DMS 273 treated with DMSO at 0.1 percent for 48 hours (cell line): ENCODE measurements around the gene GMPPA.

Experiments
- DNase-seq: peaks from one replicate; lab custom pipeline; 2025; lab: John Stamatoyannopoulos, UW

Gene GMPPA

DNA sequence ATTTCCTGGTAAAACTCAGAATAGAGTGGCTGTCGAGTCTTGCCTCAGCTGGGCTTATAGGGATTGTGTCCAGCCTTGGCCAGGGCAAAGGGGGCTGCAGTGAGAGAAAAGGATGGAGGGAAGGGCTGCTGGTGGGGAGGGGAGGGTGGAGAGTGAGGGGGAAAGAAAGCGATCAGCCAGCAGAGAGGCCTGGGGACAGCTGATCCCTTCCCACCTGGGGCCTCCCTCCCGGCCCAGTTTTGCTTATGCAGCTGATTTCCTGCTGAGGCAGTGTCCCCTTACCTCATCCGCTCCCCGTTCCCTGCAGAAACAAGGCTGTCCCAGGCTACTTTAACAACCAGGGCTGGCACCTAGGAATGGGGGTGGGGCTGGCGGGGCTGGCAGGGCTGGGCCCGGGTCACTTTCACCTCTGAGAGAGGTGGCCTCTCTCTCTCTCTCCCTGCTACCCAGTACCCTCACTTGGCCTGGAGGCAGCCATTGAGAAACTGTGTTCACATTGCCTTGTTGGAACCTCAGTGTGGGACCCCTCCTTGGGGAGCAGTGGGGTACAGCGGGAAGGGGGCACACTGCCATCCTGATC, 12.2 kb upstream of the GMPPA start:
- no peak for DNase-seq

DNA sequence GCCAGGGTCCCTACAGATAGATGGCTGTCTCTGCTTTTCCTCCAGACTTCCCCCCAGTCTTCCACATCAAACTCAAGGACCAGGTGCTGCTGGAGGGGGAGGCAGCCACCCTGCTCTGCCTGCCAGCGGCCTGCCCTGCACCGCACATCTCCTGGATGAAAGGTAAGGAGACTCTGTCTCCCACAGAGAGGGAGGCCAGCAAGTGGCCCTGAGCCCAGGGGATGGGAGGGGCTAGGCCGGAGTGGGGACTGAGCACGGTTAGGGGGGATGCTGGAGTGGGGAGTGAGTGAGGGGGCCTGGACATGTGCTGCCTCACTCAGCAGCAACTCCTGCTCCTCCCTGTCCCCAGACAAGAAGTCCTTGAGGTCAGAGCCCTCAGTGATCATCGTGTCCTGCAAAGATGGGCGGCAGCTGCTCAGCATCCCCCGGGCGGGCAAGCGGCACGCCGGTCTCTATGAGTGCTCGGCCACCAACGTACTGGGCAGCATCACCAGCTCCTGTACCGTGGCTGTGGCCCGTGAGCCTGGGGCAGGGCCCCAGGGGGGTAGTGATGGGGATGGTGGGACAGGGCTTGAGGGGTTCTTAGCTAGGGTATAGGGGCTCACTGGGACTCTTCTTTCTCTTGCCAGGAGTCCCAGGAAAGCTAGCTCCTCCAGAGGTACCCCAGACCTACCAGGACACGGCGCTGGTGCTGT, 10.4 kb upstream of the GMPPA start:
- DNase-seq = no peak

DNA sequence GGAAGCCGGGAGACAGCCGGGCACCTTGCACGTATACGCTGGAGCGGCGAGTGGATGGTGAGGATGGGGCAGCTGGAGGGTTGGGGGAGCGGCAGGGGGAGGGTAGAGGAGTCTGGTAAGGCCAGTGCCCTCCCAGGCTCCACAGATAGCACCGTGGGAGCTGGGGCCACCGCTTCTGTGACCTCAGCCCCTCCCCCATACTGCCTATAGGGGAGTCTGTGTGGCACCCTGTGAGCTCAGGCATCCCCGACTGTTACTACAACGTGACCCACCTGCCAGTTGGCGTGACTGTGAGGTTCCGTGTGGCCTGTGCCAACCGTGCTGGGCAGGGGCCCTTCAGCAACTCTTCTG, 9.9 kb upstream of the GMPPA start:
- DNase-seq = no peak

DNA sequence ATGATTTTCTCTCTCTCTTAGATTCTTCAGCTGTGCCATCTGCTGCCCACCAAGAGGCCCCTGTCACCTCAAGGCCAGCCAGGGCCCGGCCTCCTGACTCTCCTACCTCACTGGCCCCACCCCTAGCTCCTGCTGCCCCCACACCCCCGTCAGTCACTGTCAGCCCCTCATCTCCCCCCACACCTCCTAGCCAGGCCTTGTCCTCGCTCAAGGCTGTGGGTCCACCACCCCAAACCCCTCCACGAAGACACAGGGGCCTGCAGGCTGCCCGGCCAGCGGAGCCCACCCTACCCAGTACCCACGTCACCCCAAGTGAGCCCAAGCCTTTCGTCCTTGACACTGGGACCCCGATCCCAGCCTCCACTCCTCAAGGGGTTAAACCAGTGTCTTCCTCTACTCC, 9.4 kb upstream of the GMPPA start:
- no peak for DNase-seq

DNA sequence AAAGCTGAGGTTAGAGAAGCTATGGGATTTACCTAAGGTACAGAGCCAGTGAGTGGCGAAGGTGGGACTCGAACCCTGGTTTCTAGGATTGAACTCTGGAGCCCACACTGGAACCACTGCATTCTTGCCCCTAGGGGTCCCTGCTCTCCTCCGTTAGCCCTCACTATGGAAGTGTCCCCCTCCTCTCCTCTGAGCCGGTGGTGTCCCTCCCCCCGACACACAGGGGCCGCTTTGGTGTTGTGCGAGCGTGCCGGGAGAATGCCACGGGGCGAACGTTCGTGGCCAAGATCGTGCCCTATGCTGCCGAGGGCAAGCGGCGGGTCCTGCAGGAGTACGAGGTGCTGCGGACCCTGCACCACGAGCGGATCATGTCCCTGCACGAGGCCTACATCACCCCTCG, 8.5 kb upstream of the GMPPA start:
- no peak for DNase-seq

DNA sequence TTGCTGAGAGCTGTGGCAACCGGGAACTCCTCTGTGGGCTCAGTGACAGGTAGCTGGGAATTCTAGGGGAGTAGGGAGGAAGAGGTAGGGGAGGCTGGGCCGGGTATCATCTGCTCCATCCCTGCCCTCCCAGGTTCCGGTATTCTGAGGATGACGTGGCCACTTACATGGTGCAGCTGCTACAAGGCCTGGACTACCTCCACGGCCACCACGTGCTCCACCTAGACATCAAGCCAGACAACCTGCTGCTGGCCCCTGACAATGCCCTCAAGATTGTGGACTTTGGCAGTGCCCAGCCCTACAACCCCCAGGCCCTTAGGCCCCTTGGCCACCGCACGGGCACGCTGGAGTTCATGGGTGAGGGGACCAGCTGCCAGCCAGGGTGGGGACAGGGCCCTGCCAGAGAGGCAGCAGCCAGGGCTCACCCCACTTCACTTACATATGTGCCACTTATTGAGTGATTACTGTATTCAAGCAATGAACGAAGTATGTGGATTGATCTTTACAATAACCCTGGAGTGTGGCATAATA, 8.0 kb upstream of the GMPPA start:
- DNase-seq = no peak

DNA sequence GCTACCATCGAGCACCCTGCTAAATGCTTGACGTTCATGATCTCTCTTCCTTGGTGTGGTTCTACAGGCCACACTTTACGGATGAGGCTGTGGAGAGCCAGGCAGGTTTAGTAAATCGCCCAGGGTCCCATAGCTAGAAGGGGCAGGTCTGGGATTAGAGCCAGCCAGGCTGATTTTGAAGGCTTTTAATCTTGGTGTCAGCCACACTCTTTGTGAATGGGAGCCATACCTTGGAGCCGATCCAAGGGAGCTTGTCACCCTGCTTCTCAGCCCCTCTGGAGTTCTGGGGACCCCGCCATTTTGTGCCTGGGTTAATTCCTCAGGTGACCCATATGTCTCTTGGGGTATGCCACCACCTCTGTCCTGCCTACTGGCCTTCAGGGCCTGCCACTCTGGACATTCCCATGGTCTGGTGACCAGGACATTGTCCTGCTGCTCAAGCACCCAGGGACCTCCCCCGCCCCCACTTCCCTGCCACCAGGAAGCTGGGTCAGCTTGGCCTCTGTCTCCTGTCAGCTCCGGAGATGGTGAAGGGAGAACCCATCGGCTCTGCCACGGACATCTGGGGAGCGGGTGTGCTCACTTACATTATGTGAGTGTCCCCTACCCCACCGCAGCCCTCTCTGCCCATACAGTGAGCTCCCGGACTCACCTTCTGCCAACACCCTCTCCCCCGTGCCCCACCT, 7.3 kb upstream of the GMPPA start:
- no peak for DNase-seq

DNA sequence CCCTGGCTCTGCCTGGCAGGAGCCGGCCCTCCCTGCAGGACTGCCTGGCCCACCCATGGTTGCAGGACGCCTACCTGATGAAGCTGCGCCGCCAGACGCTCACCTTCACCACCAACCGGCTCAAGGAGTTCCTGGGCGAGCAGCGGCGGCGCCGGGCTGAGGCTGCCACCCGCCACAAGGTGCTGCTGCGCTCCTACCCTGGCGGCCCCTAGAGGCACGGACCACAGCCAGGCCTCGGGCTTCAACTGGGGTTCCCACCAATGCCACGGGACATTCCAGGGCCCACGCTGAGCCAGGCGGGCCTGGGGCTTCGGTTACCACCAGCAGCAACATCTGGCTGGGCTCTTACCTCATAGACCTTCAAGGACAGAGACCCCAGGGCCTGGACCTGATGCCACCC, 6.1 kb upstream of the GMPPA start:
- DNase-seq = no peak

DNA sequence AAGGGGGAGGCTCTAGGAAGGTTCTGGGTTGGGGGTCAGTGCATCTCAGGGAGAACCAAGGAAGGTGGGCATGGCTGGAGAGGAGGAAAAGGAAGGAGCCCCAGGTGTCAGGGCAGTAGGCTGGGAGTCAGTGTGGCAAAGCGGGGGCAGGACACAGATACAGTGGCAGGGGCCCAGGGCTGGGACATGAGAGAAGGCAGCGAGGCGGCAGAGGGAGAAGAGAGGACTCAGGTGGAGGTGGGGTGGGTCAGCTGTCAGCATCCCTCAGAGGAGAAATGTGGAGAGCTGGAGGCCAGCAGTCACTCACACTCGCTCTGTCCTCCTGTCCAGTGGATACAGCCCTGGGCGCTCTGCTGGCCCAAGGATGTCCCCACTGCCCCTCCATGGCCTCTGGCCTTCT, 5.6 kb upstream of the GMPPA start:
- no peak for DNase-seq

DNA sequence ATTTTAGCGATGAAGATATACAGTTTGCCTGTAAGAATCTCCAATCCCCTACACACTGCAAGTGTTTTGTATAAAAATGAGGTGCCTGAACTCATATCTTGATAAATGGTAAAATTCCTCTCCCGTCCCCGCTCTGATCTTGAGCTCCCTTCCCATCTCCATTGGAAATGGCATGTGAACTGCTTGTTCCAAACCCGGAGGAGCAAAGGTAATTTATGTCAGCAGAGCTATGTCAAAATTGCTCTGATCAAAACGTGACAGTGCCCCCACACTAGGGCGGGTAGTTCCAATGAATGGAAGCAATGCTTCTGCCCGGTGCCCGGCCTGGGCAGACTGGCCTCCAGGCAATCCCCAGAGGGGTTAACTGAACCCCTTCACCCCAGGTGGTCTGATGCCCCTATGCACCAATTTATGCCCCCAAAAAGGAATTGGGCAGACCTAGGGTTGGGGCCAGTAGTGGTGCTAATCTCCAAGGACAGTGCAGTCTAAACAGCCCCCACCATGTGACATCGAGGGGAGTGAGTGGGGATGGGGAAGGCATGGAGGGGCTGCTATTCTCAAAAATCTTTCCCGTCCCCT, 3.6 kb upstream of the GMPPA start:
- DNase-seq = no peak

DNA sequence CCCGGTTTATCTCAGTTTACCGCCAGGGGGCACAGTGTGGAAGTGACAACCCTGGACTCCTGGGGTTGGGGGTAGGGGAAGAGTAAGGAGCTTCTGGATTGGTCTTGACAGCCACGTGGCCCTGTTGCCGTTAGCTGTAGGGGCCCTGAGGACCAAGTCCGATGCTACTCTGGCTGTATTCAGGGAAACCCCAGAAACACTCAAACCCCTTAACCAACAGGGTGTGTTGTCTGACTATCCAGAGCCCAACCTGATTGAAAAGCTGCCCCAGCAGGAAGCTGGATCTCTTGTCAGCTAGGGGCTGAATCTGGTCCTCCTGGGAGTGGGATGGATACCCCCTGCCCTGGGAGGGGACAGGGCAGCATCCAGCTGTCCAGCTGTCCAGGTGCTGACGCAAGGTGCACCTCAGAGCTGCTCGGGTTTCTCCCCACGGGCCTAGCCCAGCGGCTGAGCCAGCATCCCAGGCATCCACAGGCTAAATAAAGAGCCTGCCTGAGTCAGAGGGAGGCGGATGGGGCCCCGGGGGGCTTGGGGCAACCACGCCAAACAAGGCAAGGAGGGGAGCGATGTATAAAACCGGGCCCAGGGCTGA, 3.1 kb upstream of the GMPPA start:
- DNase-seq = peak; percentile 69

DNA sequence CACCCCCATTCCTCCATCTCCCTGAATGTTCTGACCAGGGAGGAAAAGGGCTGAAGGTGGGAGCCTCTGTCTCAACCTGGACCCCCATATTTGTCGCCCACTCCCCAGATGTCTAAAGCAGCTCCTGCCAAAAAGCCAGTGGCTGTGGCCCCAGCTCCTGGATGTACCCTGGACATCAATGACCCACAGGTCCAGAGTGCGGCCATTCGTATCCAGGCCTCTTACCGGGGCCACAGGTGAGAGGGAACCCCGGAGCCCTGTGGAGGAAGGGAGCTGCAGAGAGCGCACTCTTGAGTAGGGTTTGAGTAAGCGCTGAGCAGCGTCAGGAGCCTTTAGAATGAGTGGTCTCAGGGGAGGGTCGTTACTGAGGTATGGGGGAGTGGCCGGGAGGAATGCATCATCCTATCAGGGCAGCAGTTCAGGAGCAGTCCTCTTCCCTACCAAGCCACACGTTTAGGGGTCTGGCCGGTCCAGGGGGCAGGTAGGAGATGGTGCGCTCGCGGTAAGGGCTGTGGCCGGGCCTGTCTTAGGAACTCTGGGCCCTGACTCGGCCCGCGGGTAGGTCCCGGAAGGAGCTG, 2.4 kb upstream of the GMPPA start:
- no peak for DNase-seq

DNA sequence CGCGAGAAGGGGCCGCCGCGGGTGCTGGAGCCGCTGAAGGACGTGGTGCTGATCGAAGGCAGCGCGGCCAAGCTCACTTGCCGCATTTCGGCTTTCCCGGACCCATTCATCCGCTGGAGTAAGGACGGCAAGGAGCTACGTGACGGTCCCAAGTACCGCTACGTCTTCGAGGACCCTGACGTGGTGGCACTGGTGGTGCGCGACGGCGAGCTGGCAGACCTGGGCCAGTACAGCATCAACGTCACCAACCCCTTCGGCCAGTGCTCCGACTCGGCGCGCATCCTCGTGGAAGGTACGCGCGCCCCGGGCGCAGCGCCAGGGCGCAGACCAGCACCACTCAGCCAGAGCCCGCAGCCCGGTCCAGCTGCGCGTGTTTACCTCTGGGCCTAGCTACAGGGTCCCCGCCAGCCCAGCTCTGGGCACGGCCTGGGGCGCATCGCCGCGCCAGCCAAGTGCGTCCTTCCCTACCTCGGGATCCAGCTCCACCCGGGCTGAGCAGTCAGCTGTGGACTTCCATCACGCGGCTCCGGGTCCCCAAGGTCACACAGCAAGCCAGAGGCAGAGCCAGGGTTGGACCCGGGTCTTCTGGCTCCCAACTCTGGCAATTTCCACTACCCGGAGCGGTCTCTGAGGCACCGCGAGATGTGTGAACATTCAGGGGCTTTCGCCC, 1.7 kb upstream of the GMPPA start:
- DNase-seq = no peak

DNA sequence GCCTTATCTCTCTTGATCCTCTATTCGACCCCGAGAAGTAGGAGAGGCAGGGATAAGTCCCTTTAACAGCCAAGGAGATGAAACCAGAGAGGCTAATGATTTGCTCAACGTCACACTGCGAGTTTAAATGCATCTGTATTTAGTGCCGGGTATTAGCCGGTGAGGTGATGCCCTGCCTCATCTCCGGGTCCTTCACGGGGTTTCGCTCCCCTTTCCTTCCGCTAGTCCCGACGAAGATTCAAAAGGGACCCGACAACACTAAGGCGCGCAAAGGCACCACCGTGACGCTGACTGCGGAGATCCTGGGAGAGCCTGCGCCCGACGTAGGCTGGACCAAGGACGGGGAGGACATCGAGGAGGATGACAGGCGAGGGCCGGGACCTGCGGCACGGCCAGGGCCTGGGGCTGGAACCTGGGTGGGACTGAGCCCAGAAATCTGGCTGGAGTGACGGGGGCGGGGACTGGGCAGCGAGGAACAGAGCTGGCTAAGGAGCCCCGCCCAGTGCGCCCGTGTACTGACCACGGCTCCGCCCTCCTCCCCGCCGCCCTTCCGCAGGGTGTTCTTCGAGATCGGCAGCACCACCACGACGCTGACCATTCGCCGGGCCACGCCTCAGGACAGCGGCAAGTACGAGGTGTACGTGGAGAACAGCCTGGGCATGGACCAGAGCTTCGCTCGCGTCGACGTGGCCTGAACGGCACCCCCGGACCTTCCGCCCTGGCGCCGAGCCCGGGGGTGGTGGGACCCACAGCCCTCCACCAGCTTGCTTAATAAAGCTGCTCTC, 1.0 kb upstream of the GMPPA start:
- DNase-seq = no peak

DNA sequence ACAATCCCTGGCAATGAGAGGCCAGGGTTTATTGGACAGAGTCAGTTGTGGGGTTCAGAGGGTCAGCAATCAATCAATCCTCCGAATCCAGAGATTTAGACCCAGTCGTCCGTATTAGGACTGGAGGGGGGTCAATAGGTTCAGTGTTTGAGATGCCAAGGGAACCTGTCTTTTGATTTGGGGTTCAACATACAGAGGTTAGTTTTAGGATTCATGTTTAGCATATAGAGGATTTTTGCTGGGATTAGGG, 292 bp downstream of the GMPPA start:
- DNase-seq = no peak

DNA sequence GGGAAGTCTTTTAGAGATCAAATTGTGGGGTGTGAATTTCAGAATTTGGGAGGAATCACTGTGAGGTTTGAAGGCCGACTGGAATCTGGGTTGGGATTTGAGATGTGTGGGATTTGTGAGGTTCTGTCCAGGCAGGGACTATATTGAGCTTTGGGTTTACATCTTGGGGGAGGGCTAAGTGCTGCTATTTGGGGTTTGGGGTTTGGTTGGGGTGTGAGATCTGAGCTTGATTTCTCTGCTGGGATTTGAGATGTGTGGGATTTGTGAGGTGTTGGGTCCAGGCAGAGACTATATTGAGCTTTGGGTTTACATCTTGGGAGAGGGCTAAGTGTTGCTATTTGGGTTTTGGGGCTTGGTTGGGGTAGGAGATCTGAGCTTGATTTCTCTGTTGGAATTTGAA, 864 bp downstream of the GMPPA start:
- DNase-seq = no peak

DNA sequence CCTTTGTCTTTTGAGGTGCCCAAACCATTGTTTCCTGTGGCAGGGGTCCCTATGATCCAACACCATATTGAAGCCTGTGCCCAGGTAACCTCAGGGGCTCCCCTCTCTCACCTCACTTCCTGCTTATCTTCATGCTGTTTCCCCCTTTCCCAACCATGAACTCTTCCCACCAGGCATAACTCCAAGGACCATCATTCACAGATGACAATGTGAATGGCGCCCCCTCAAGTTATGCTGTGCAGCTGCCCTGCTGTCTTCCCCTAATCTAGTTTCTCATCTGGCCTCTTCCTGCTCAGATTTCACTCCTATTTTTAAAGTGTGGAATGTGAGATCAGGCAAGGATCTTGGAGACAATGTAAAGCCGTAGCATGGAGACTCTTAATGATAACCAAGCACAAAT, 1.4 kb downstream of the GMPPA start:
- DNase-seq = peak; percentile 17

DNA sequence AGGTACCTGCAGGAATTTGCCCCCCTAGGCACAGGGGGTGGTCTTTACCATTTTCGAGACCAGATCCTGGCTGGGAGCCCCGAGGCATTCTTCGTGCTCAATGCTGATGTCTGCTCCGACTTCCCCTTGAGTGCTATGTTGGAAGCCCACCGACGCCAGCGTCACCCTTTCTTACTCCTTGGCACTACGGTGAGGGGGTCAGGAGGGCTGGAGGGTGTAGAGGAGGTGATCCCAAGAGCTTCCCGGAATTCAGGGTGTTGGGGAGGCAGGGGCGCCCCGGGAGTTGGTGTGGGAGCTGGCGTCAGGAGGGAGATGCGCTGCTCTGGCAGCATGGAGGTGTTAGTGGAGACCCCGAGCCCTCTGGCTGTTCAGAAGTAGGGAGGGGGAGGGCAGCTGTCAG, 3.2 kb downstream of the GMPPA start:
- no peak for DNase-seq

DNA sequence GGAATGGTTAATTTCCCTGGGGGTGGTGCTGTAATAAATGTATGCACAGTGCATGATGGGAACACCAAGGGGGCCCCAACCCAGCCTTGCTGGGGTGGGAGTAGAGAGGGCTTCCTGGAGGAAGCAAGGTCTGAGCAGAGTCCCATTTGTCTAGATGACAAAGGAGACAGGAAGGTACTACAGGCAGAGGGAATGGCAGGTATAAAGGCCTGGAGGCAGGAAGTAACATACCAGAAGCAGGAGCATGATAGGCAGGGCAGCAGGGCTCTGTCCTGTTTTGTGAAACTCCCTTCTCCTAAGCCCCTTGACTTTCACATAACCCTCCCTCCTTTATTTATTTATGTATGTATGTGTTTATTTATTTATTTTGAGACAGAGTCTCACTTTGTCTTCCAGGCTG, 3.9 kb downstream of the GMPPA start:
- no peak for DNase-seq

DNA sequence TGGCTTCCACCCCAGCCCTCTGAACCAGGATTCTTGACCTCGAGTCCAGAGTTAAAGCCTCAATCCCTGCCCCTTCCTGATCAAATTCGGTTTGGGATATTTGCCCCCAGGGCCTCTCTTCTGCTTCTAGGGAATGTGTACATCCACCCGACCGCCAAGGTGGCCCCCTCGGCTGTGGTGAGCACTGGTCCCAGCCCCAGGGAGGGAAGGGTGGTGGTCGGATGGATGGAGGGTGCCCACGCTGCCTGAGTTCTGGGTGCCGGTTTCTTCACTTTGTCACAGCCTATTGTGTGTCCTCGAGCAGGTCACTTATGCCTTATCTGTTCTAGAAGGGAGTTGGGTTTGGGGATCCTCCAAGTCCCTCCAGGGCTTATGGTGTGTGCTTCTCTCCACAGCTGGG, 6.9 kb downstream of the GMPPA start:
- DNase-seq = no peak

DNA sequence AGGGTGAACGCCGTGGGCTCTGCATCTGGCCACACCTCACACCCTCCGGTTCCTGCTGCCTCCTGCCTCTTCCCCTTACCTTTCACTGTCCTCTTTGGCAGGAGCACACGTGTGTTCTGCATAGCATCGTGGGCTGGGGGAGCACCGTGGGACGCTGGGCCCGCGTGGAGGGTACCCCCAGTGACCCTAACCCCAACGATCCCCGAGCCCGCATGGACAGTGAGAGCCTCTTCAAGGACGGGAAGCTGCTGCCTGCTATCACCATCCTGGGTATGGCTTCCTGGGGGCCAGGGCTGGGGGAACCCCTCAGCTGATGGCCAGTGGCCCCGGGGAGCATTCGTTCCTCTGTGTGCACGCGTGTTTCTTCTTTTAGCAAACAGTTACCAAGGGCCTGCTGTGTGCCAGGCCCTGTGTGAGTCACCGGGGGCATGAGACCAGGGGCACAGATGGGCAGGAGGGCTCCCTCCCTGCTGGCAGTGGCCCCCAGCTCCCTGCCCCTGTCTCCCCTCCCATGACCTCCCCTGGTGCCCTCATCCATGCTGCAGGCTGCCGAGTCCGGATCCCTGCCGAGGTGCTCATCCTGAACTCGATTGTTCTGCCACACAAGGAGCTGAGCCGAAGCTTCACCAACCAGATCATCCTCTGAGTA, 7.6 kb downstream of the GMPPA start:
- DNase-seq = peak; percentile 71
